DMS79 treated with DMSO at 0.1 percent for 48 hours (cell line): Measurements from ENCODE around the gene LTF.
"Not testable (repeated sequence)": the region's sequence is repeated elsewhere in the genome, so short reads cannot be mapped to it uniquely, and the experiment has no call there.

Experiments used
- DNase-seq: peaks from one replicate; lab custom pipeline; 2025; lab: John Stamatoyannopoulos, UW

LTF gene

GRCh38 chr3:46393554-46394434 is 70.9 kb downstream of the LTF start:
- no peak for DNase-seq

GRCh38 chr3:46393011-46393410 is 71.7 kb downstream of the LTF start:
- no peak for DNase-seq

- DNase-seq = not testable (repeated sequence)
Observed at GRCh38 chr3:46391526-46391925, 73.2 kb downstream of the LTF start.

- DNase-seq = no peak
Observed at GRCh38 chr3:46389306-46389705, 75.4 kb downstream of the LTF start.

DNA sequence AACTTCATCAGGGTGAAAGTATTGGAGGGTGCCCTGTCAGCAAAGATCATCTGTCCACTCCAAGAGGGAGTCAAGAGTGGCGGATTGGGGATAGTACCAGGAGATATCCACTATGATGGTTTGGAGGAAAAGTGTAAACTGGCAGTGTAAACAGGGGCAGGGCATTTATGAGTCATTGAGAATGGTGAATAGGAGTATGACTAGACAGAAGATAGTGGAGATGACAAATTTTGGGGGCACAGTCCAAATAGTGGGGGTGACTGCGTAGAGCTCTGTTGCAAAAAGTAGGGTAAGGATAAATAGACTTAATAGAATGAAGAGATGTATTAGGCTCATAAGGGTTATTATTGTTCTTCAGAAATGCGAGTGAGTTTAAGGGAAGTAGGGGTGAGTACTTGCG is 75.9 kb downstream of the LTF start:
- not testable (repeated sequence) for DNase-seq

DNA sequence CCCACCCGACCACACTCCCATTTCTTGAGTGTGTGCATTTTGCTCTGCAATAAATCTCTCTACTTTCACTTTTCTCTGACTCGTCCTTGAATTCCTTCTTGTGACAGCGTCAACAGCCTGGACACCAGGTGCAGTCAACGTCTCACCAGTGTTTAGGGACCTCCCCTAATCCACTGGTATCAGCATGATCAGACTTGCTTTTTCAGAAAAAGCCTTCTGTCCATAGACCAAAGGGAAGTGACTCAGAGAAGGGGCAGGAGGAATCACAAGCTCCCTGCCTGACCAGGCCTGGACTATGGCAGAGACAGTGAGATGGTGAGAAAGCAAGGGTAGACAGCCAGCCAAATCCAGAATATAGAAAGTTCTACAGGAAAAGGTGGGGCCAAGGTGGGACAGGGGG is 78.5 kb downstream of the LTF start:
- DNase-seq = no peak
